HG02623 (cell line): Measurements from ENCODE around the gene PTPRD.

ENCODE experiments used
- ATAC-seq: cut with Tn5 transposase; IDR thresholded peaks from one replicate; pipeline ENCODE4 v1.9.1; 2021; ENCODE audit warnings: moderate library complexity; ENCODE audit not compliant: unreplicated experiment

The PTPRD gene

DNA sequence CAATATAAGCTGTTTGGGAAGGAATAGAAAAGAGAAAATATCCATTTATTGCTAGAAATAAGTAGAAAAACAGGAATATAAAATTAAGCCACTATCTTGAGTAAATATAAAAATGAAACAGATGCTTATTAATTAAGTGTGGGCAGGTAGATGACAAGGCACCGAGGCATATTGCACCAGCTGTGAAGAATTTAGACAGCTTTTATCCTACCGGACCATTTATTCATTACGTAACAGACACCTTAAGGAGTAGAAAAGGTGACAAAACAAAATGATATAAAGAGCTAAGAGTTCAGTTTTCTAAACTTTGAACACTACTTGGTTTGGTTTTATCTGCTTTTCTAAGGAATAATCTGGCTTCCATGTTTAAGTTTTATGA is 404.1 kb downstream of the PTPRD start:
- ATAC-seq, result no peak

DNA sequence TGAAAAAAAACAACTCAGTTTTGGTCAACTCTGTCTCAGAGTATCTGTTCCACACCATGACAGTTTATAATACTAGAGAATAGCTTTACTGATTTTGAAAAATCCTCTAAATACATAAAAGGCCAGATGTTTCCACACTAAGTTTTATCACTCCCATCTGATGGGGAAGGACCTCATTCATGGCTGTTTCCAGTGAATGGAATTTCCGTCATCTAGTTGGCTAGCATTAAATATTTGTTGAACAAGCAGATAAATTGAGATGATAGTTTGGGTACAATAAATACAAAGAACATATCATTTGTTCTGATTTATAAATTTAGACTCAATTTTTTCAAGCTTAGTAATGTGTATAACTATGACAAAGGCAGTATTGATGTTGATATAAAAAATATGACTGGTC is 408.5 kb downstream of the PTPRD start:
- ATAC-seq, result no peak

GRCh38 chr9:10173561-10173960 is 439.2 kb downstream of the PTPRD start:
- ATAC-seq, result no peak

- ATAC-seq, result no peak
Measured at GRCh38 chr9:10172476-10172875, 440.3 kb downstream of the PTPRD start.

DNA sequence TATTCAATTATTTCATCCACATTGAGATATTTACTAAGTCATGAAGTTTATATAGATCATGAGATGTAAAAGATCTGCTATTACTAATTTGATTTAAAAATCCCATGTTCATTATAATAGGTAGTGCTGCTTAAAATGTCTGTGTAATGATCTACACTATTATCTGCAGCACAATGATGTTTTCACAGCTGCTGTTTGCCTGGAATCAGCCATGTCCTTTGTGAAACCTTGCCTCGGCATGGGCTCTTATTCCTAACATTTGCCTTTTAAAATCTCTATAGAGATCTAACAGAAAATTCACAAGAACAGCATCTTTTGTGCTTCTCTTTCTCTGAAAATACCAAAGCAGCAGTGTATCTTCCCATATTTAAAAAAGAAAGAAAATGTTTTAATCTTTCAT is 444.6 kb downstream of the PTPRD start:
- no peak for ATAC-seq

DNA sequence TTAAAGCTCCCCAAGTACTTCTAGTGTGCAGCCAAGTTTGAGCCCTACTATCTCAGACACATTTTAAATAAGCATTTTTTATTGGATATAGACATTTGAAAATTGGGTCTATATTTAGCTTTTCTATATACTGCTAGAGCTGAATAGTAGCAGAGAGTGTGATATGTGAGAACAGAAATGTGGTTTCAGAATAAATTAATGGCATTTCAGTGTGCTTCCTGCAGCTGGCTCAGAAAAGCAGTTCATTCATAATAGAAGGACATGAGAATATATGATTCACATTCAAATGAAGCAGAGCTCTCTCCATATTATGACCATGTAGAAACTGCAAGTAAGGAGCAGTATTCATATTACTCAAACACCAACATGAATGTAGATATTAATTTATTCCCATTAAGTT is 464.0 kb downstream of the PTPRD start:
- ATAC-seq, result no peak

GRCh38 chr9:10146517-10147331 is 466.1 kb downstream of the PTPRD start:
- no peak for ATAC-seq

- ATAC-seq, result no peak
Measured at GRCh38 chr9:10144355-10144754, 468.4 kb downstream of the PTPRD start.

GRCh38 chr9:10135553-10135952 is 477.2 kb downstream of the PTPRD start:
- ATAC-seq, result no peak

DNA sequence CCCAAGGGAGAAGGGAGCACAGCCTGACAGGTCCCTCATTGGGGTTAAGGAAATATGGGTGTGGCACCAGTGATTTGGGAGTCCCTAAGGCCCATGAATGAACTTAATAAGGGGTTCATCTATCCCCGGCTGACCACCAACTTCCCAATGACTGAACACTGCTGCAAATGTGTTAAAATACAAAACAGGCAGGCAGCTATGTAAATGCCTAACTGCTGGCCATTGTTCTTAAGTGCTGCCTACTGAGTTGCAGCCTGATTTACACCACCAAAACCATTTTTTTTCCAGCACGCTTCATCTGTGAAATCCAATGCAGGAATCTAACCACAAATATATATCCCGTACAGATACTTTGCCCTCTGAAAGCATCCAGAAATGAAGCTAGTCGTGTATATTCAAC is 478.5 kb downstream of the PTPRD start:
- no peak for ATAC-seq

DNA sequence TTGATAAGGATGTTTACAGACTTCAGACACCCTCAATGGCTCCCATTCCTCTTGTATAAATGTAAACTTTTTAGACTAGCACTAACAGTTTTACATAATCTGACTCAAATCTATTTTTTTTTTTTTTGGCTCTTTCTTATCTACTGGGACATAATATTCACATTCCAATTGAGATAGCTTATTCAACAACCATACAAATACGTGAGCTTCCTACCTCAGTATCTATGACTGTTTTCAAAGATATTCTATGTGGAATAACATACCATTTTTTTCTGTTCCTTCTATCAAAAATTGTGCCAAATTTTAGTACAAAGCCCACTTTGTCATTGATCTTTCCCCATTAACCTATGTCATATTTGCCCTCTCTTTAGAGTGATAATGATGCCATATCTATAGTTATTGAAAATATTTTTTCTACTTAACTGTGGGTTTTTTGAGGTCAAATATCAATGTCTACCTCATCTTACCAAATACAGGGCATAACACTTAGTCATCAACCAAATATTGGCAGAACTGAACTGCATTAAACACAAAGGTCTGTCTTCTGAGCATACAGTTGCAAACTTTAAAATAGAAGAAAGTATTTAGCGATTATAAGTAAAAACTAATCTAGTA is 482.6 kb downstream of the PTPRD start:
- no peak for ATAC-seq

- ATAC-seq, result no peak
Measured at GRCh38 chr9:10127867-10128266, 484.9 kb downstream of the PTPRD start.

GRCh38 chr9:10112798-10113197 is 500.0 kb downstream of the PTPRD start:
- ATAC-seq, result no peak

DNA sequence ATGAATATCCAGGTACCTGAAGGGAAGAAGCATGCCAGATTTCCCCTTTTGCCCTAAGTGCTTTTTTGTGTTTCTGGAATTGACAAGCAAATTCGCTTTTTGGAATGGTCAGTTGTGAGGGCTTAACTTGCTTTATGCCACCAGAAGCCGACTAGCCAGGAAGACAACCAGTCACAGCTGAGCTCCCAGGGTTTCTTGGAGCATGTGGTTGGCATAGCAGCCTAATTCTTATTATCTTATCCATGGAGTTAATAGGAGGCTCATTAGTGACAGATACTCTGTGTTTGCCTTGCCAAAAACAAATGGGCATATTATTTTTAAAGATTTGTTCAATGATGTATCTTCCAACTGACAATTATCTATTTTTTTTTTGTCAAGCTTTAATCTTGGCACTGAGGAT is 500.7 kb downstream of the PTPRD start:
- no peak for ATAC-seq

DNA sequence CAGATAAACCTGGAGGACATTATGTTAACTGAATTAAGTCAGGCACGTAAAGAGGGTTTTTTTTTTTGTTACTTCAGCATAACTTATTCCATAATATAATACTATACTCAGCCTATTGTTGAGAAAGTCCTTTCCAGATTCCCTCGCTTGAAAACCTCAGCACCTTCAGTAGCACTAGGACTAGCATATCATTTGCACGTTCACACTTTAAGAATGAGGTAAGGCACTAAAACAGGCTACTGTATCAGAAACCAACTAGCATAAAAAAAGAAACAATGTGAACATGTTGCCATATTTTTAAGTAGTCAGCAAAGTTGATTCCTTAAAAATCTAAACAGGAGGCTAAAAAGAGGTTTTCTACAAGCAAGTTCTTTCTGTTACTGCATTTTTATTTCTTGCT is 504.0 kb downstream of the PTPRD start:
- no peak for ATAC-seq

DNA sequence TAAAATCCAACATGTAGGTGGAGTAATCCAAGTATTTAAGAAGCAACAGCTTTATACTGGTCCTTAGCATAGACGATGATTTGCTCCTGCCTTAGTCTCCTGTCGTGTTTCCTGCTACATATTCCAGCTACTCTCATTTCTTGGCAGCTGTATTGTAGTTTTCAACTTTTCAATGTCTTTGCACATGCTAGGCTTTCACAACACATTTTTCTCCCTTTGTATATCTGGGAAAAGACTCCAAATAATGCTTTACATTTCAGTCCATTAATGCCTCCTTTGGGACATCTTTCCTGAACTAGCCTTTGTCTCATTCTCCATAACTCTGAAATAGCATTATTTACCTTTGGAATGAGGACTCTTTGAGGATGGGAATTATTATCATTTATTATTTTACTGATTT is 508.0 kb downstream of the PTPRD start:
- no peak for ATAC-seq

GRCh38 chr9:10095208-10095607 is 517.6 kb downstream of the PTPRD start:
- ATAC-seq, result no peak

GRCh38 chr9:10094563-10094962 is 518.2 kb downstream of the PTPRD start:
- ATAC-seq, result no peak

DNA sequence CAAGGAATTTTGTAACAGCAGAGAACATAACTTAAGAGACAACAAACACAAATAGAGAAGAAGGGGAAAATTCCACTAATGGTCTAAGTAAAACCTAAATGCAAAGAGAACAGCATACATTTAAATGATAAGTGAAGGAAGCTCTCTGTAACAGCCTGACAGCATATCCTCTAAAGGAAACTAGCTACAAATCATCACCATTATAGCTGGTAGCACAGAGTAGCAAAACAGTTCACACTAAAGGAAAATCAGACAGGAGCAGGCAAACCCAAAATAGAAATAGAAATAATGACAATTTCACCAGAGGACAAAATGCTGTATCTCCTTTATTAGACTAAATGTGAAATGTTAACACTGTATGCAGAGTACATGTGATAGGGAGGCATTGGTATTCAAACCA is 532.8 kb downstream of the PTPRD start:
- no peak for ATAC-seq

DNA sequence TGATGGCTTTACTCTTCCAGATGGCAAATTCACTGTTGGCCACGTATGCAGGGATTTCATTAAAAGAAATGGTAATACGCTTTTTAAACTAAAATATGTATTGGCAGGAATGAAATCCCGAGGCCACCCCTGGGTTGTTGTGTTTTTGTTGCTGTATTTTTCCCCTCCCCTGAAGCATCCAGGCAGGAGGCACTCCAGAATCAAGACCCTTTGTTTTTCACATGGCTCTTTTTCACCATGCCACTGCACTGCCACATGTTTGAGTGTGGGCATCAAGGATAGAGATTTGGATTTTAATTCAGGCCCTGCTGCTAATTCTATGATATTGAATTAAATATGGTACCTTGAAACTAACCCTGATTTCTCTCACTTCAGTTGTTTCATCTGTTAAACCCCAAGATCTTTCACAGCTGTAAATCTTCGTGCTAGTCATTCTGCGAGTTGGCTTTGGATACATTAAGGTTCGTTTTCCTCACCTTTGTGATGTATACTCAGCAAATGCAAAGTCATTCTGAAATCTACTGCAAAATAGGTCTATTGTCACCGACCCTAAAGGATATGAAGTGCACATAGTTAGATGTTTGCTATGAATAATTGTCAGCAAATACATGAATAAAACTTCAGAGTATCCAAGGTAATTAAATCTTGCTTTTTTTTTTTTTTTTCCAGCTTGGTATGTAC is 533.4 kb downstream of the PTPRD start:
- ATAC-seq, result peak; percentile 47

DNA sequence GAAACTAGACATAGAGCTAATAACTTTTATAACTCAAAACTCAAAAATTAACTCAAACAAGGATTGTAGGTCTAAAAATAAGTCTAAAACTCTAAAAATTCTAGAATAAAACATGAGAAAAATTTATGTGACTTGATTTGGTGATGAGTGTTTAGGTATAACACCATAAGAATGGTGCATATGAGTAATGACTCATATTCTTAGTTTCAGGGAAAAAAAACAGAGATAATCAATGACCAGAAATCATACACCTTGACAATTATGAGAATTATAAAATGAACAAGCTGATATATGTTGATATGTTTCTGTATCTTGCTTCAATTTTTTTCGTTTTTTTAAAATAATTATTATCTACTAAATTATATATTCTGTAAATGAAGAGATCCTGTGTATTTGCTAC is 541.2 kb downstream of the PTPRD start:
- no peak for ATAC-seq
